GM03348 (cell line): Measurements from ENCODE around the gene PTPRN2.

Experiments used
- DNase-seq: peaks from one replicate; pipeline ENCODE4 v3.0.0; 2012; ENCODE audit warnings: low spot score

The PTPRN2 gene

DNA sequence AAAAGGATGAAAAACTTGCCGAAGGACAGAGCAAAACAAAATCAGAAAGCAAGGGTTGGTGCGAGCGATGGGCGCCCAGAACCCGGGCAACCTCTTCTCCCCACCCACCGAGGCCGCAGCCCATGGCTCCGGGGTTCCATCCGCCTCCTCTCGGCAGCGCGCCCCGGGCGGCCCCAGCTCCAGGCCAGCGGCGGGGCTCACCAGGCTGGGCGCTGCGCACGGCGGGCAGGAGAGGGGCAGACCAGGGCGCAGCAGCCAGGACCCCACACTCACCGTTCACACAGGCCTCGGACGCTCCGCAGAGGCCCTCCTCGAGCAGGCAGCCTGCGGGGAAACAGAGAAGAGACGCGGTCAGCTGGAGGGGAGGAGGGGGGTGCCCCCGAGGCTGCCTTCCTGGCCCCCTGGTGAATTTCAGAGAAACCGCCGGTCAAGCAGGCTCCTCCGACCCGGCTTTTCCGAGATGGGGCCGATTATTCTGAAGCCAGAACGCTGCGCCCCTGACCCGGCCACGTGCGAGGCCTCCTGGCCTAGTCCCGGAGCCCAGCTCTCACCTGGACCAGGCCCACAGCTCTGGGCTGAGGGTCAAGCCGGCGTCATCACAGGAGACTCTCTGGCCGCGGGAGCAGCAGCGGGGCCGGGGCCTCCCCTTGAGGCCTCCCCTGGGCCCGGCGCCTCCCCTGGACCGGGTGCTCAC lies 98.0 kb downstream of the PTPRN2 start:
- no peak for DNase-seq

DNA sequence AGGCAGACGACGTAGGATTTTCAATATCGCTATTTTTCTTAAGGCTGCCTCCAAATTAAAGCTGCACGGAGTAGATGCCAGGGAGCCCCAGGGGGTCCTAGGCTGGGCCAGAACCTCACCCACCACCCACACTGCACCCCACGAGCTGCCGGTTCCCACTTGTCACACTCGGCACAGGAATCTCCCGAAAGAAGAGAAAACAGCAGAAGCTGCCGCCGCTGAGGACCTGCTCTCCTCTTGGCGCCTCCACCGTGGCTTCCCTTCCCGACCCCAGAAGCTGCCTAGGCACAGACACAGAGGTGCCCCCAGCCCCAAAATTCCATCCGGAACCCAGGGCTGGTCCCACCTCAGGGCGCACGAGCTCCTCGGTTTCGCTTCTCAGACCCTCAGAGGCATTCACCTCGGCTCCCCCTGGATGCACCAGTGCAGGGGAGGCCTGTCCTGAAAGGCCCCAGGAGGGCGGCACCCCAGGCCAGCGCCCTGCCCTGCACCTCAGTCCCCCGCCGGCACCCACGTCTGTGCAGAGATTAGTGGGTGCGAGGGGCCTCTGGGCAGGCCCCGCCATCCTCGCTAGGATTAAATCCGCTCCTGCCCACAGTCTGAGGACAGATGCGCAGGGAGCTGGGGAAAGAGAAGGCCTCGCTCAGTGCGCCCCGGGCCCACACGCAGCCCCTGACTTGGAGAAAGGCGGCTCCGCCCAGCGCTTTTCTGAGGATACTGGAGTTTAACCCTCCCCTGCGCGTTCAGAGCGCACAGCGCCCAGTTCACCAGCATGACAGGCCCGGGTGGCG lies 99.2 kb downstream of the PTPRN2 start:
- DNase-seq, result no peak

DNA sequence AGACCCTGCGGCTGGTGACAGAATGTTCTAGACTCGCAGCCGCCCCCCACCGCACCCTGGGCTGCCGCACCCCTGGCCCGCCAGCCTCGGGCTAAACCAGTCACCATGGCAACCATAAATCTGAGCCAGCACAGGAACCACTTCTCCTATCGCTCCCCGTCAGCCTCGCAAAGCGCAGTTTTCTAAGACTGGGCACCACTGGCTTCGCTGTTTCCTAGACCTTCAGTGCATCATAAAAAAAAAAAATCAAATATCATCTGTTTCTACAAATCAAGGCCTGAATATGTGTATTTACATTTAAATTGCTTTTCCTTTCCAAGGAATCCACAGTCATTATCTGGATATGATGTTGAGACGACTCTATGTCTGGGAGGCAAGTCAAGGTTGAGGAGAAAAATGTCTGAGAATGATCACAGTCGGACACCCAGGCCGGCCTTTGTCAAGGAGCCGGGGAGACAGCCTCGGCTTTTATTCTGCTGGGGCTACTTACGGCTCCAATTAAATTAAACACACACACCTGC lies 99.9 kb downstream of the PTPRN2 start:
- DNase-seq, result no peak

DNA sequence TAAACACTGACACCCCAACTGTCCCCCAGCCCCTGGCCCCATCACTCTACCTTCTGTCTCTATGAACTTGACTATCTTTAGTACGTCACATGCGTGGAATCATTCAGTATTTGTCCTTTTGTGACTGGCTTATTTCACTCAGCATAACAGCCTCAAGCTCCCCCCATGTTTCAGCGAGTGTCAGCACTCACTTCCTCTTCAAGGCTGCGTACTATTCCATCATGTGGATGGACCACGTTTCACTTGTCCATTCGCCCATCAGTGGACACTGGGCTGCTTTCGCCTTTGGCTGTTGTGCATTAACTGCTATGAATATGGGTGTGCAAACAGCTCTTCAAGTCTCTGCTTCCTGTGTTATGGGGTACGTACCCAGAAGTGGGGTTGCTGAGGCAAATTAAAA lies 100.7 kb downstream of the PTPRN2 start:
- no peak for DNase-seq

DNA sequence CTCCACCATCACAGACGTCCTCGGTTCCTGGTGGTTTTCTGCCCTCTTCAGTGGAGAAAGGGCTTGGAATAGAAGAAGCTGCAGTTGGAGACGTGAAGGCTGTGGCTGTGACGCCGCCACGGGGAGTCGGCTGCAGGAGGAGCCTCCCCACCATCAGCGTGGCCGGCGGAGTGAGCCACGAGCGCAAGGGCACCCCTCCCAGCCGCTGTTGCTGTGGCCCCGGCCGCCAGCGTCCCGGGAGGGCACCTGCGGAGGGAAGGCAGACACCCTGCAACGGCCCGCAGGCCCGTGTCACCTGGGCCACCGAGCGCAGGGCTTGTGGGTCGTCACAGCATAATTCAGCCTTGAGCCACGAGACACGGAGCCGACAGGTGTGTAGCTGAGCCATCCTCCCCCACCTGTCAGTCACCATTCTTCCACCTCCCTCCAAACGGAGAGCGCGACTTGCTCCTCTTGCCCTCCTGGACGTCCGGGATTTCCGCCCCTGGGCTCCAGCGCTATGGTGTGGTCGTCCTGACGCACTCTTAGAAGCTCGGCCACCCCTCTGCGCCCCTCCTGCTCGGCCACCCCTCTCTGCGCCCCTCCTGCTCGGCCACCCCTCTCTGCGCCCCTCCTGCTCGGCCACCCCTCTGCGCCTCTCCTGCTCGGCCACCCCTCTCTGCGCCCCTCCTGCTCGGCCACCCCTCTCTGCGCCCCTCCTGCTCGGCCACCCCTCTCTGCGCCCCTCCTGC lies 102.7 kb downstream of the PTPRN2 start:
- no peak for DNase-seq

DNA sequence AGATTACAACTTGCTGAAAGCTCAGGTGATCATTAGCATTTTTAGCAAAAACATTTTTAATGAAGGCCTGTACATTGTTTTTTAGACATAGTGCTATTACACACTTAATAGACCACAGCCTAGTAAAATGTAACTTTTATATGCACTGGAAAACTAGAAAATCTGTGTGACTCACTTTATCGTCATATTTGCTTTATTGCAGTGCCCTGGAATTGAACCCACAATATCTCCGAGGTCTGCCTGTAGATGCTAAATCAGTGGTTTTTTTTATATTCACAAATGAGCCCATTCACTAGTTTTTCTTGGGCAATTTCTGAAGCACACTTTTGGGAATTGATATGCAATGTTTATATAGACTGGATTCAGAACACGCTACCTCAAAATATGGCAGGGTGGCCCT lies 105.1 kb downstream of the PTPRN2 start:
- no peak for DNase-seq

DNA sequence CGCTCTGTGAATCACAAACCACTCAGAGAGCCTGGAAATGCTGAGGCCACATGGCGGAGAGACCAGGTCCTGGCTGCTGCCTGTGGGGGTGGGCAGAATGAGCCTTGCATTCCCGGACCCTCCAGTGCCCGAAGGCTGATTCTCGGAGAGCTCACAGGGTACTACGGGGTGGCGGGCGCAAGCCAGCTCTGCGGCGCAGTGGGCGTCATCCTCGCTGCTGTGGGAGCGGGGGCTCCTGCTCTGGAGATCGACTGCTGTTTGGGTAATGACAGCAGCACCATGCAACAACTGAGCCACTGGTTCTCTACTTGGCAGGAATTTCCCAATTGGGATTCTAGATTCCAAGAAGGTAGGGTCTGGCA lies 108.0 kb downstream of the PTPRN2 start:
- DNase-seq, result no peak

DNA sequence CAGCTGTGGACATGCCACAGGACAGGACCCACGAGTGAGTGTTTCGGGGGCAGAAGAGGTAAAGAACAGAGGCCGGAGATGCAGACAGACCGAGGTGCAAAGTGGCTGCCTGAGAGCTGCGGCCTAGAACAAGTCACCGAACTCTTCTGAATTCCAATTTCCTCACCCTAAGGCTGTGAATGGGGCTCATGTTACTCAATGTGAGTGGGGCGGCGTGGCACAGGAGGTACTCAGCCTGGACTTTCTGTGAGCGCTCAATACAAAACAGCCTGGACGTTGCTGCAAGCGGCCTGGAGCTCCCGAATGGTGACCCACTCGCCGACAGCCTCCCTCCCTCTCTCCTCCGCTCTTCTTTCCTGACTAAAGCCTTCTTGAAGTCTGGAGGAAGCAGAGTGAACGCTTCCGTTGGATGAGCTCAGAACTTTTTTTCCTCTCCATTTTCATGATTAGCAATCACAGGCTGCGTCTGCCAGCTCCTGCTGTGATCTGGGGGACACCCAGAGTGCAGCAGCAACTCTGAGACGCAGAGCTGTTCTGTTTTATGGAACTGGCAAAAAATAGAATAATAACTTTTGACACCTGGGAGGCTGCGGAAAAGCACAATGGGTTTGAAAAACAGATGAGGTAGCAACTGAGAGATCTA lies 108.5 kb downstream of the PTPRN2 start:
- no peak for DNase-seq

DNA sequence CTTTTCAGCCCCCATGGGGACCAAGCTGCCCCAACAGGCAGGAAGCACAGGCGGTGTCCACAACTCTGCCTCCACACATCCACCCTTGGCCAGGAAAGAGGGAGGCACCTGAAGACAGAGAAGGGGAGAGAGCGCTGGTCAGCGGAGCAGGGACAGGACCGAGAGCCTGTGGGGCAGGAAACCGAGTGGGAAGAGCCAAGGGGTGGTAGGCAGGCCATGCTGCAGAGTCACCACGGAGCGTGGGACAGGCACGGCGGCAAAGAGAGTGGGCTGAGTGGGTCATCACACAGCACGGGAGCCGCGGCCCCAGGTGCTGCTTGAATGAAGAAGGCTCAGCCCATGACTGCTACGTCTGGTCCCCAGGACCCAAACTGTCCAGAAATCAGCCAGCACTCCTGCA lies 109.8 kb downstream of the PTPRN2 start:
- no peak for DNase-seq

DNA sequence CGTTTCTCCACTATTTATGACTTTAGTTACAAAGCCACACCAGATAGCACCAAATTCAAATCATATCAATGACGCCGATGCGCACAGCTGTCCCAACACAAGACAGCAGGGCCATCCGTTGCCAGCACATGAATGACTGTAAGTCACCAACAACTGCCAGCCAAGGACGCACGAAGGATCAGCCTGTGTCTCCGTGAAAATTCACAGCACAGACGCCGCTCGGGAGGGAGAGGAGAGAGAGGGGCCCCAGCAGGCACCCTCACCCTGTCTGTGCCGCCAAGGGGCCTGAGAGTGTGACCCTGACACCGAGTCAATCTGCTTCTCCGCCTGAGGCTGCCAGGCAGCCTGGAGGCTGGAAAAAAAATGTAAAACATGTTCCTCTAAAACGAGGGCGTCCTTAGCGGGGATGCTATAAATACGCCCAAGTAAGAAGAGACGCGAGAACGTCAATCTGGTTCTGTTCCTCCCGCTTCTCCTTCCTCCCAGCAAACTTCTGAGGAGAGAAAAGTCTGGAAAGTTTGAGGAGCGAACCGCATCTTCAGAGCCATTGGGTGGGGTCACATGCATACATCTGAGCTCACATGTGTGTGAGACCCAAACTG lies 111.2 kb downstream of the PTPRN2 start:
- no peak for DNase-seq

DNA sequence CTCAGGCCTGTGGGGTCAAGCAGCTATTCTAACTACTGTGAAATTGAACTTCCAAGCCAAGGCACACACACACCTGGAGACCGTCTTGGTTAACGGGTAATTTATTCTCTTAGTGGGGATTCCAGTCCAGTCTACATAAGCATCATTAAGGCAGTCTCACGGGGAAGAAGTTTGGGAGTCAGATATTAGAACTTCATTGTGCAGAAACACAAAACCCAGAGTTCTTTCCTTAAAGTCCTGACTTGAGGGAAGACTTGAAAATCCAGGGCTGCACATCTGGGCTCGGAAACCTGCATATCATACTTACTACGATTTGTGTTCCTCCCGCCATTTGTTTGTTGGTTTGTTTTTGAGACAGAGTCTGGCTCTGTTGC lies 112.0 kb downstream of the PTPRN2 start:
- DNase-seq, result no peak

DNA sequence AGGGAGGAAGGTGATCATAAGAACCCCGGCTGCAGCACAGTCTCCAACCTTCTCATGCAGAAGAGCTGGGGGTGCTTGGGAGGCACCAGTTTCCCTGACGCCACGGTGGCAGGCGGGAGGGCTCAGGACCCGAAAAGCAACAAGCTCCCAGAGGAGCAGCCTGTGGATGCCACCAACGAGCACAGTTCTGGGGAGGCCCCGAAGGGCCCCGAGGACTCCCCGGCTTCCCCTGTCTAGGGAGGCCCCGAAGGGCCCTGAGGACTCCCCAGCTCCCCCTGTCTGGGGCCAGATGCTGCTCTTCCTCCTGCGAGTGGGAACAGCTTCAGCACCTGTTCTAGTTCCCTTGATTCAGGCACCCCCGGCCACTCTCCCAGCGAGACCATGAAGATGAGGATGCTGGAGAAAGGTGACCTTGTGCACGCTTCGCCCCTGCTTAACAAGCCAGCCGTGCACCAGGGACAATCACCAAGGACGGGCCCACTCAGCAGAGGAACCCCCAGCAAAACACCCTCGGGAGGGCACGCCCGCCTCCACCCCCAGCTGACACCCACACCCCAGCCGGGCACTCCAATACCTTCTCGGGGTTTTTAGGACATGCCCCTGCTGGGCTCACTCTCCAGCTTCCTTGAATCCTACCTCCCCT lies 112.5 kb downstream of the PTPRN2 start:
- no peak for DNase-seq

DNA sequence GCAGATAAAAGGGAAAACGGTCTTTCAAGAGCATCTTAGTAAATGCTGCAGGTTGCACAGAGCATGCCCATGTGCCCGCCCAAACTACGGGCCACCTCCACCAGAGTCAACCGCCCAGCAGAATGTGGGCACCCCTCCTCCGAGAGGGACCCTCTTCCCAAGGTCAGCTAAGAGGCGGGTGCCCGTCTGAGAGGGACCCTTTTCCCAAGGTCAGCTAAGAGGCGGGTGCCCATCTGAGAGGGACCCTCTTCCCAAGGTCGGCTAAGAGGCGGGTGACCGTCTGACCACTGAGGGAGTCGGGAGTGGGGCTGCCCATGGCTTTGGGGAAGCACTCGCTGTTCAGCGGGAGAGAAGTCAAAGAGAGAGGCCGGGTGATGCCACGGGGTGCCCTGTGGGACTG lies 113.1 kb downstream of the PTPRN2 start:
- DNase-seq, result no peak

DNA sequence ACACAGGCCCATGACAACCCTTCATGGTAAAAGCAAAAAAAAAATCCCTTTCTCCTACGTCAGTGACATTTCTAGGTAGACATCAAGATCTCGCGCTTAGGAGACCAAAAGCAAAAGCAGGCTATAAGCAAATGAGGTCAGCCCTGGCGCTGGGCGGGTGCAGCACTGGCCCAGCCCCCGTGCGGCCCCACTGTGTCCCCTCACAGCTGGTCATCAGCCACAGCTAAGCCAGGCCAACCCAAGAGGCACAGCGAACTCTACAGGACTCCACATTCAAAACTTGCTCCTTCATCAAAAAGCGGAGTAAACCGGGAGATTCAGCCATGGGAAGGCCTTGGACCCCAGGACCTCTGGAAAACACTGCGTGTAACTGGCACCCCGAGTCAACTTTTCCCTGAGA lies 113.7 kb downstream of the PTPRN2 start:
- no peak for DNase-seq

DNA sequence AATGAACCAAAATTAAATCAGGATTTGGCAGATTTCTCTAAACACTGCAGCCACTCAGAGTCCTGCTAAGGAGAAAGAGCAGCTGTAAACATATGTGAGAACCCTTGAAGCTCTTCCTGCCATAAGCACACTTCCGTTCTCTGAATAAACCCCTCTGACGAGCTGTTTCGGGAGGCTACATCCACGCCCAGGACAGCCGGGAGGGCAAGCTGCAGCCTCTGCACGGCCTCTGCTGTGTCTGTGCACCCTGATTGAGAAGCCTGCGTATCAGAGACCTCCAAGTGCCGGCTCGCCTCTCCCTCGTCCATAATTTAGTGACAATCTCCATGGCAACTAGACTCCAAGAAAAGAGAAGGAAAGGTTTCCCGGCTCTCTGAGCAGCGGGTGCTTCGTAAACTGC lies 114.4 kb downstream of the PTPRN2 start:
- no peak for DNase-seq

DNA sequence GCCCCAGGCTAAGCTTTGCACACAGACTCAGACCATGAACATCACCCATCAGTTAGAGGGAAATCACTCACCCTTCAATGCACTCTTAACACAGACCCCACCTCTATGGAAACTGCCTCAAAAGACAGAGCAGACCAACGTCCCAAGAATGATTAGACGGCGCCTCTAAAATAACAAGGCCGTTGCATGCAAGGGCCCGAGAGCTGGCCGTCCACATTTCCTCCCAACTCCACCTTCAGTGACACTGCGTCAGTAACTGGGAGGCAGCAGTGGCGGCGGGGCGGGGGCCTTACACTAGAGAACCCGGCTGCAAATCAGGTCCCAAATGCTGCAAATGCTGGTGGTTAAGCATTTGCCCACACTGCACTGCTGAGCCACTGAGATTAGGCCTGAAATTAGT lies 115.0 kb downstream of the PTPRN2 start:
- DNase-seq, result no peak

DNA sequence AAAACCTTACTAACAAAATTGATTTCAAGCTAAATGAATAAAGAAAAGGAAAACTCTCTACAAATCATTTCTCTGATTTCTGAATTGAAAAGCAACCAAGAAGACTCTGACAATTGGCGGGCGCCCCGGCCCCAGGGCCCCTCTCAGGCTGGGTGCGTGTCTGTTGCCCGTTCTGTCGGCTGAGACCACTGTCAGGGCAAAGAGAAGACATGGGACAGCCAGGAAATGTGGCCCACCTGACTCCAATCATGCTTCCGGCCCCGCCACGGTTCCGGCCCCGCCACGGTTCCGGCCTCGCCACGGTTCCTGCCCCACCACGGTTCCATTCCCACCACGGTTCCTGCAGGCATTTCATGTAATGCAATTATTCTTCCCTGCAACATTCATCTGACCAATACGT lies 115.9 kb downstream of the PTPRN2 start:
- no peak for DNase-seq

DNA sequence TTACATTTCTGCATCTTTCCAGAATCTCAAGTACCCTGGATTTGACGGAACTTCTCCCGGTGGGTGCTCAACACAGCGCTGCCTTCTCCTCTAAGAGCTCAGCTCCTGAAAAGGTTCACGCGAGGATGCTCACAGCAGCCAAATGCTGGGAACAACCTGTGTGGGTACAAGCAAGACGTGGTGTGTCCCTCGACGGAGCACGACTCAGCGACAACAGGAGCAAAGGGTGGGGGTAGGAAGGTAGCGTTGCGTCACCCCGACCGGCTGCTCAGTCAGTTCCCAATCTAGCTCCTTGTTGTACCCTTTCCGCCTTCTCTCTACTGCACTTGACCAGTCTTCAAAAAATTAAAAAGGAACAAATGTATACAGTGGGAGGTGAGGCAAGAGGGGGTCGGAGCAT lies 117.3 kb downstream of the PTPRN2 start:
- DNase-seq, result no peak

DNA sequence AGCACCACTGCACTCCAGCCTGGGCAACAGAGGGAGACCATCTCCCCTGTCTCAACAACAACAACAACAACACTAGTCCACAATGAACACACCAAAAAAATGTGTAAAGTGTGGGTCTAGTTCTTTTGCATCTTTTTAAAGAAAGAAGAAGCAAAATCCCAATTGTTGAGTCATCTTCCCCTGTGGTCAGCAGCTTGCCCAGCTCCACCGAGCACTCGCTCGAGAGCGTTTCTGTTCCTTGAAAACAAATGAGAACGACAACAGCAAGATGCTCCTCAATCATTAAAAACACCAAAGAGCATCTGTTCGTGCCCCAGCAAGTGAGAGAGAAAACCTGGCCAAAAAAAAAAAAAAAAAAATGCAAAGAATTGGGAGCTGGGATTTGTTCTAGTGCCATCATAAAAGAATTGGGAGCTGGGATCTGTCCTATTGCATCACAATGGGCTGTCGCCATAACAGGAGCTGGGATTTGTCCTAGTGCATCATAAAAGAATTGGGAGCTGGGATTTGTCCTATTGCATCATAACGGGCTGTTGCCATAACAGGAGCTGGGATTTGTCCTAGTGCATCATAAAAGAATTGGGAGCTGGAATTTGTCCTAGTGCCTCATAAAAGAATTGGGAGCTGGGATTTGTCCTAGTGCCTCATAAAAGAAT lies 118.1 kb downstream of the PTPRN2 start:
- no peak for DNase-seq

DNA sequence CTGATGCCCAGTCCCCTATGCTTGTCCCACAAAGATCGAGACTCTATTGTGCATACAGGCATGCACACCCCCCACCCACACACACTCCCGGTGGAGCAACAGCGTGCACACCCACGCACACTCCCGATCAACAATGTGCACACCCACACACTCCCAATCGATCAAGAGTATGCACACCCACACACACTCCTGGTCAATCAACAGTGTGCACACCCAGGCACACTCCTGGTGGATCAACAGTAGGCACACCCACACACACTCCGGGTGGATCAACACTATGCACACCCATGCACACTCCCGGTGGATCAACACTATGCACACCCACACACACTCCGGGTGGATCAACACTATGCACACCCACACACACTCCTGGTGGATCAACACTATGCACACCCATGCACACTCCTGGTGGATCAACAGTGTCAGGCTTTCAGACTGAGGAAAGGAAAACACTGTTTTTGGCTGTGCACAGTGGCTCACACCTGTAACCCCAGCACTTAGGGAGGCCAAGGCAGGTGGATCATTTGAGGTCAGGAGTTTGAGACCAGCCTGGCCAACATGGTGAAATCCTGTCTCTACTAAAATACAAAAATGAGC lies 118.8 kb downstream of the PTPRN2 start:
- DNase-seq, result no peak

DNA sequence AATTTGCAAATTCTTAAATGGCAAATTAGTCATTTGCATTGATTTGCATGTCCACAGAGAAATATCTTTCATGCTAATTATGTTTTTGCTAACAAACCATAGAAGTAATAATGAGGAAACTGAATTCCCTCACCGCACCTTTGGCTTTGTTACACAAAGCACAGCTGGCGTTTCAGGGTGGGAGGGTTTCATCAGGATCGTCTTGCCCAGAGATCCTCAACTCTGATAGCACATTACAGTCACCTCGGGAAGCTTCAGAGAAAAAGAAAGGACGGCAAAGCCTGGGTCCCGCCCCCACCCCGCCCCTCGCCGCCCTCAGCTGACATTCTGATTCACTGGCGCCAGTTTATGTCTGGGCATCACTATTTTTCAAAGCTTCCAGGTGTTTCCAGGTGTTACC lies 119.4 kb downstream of the PTPRN2 start:
- no peak for DNase-seq
